ENCODE measurements around the gene SAMD9L. TPM values are rescaled to one million over a fixed set of nuclear protein-coding genes. Genes with fewer than 3 reads are reported as not detected.
"Not testable (repeated sequence)": the region's sequence is repeated elsewhere in the genome, so short reads cannot be mapped to it uniquely, and the experiment has no call there.

The SAMD9L gene
- total RNA-seq, 3 donors from 2014 or later, result 3.3 to 8.1 (median 4.1) TPM

DNA sequence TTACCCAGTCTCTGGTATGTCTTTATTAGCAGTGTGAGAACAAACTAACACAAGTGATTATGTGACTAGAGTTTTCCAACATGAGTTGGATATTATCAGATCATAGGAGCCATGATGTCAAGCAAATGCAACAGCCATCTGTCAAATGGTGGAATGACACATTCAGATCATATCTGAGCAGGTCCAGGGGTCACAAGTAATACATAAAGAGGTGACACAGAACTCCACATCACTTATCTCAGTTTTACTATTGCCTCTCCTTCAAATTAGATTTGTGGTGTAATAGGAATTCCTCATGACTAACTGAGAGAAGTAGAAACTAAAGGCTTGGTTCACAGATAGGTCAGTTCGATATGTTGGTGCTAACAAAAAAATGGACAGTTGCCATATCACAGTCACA is 12.2 kb upstream of the SAMD9L start:
- no peaks in the 10 kb centered on the region for H3K27me3 Mint-ChIP-seq (ENCODE audit: low read depth)
- ATAC-seq (peak; percentile 73), DNase-seq (no peak)
- H3K4me3 Mint-ChIP-seq, result no peak overlapping the region
- no peaks in the 10 kb centered on the region for H3K36me3 Mint-ChIP-seq (ENCODE audit: insufficient read depth)
- peaks cover 7% of the 10 kb centered on the region for H3K4me1 Mint-ChIP-seq (ENCODE audit: low read depth)
- H3K9me3 Mint-ChIP-seq, result peaks cover 15% of the 10 kb centered on the region

DNA sequence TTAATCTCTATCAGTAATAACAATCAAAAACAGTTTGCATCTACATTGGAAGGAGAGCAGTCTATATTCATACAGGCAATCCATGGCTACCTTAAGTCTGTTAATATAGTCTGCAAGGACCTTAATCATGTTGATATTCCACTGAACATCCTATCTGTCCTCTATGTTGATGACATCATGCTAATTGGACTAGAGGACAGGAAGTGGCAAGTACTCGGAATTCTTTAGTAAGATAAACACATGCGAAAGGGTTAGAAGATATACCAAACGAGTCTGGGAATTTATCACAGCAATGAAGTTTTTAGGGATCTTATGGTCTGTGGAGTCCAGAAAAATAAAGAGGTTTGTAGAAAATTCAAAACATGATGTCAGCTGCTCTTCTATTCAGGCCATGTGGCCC is 11.3 kb upstream of the SAMD9L start:
- DNase-seq, result no peak
- peaks cover 2% of the 10 kb centered on the region for H3K4me1 Mint-ChIP-seq (ENCODE audit: low read depth)
- no peaks in the 10 kb centered on the region for H3K27me3 Mint-ChIP-seq (ENCODE audit: low read depth)
- H3K9me3 Mint-ChIP-seq, result peaks cover 15% of the 10 kb centered on the region
- ATAC-seq, result no peak
- H3K36me3 Mint-ChIP-seq (ENCODE audit: insufficient read depth), result no peaks in the 10 kb centered on the region
- no peak overlapping the region for H3K4me3 Mint-ChIP-seq

DNA sequence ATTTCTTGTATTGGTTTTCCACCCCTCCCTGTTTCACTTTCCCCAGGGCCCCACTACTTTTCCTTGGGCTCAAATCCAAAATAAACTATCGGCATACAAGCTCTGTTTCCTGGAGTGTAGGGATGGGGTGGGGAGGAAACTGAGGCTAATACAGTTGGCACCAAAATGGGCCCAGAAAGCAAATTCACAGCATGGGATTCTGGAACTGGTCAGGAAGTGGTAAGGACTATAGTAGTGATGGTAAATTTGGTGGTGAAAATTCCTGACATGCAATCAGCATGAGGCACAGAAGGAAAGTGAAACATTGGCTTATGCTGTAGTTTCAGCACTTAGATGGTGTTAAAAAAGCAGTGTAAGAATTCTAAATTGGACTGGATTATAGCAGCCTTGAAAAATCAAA is 8.7 kb upstream of the SAMD9L start:
- DNase-seq (no peak), ATAC-seq (no peak)
- Mint-ChIP-seq H3K4me1 (ENCODE audit: low read depth) (peaks cover 2% of the 10 kb centered on the region), H3K36me3 (ENCODE audit: insufficient read depth) (no peaks in the 10 kb centered on the region), H3K27me3 (ENCODE audit: low read depth) (no peaks in the 10 kb centered on the region), H3K9me3 (peaks cover 7% of the 10 kb centered on the region), H3K4me3 (no peak overlapping the region)

GRCh38 chr7:93150200-93150835 is 2.1 kb upstream of the SAMD9L start:
- Mint-ChIP-seq H3K27me3 (ENCODE audit: low read depth) (no peaks in the 10 kb centered on the region), H3K9me3 (no peaks in the 10 kb centered on the region), H3K4me3 (no peak overlapping the region), H3K4me1 (ENCODE audit: low read depth) (peaks cover 32% of the 10 kb centered on the region), H3K36me3 (ENCODE audit: insufficient read depth) (peaks cover 9% of the 10 kb centered on the region)
- DNase-seq (no peak), ATAC-seq (no peak)

- peaks cover 16% of the 10 kb centered on the region for H3K36me3 Mint-ChIP-seq (ENCODE audit: insufficient read depth)
- H3K4me3 Mint-ChIP-seq, result peak overlapping the region; percentile 88
- ATAC-seq, result no peak
- H3K4me1 Mint-ChIP-seq (ENCODE audit: low read depth), result peaks cover 39% of the 10 kb centered on the region
- H3K27me3 Mint-ChIP-seq (ENCODE audit: low read depth), result no peaks in the 10 kb centered on the region
- no peak for DNase-seq
- H3K9me3 Mint-ChIP-seq, result no peaks in the 10 kb centered on the region
Measured at GRCh38 chr7:93148727-93149126, 542 bp upstream of the SAMD9L start.

DNA sequence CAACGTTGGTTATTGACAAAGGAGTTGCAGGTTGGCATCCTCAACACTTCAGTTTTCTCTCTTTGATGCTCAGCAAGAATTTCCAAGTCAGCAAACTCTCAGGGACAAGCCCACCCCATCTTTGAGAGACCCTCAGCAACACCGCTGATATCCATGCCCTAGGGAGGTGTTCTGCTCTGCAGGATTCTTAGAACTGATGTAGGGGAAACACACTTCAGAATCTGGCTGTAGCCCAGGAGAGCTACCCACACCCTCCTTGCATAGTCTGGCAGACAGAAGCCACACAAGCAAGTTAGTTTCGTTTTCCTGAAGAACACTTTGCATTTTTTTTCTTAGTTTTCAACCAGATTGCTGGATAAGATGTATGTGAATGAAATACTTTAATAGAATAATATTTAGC is 822 bp downstream of the SAMD9L start:
- DNase-seq, result peak; percentile 11
- Mint-ChIP-seq H3K4me1 (ENCODE audit: low read depth) (peaks cover 42% of the 10 kb centered on the region), H3K36me3 (ENCODE audit: insufficient read depth) (peaks cover 27% of the 10 kb centered on the region), H3K27me3 (ENCODE audit: low read depth) (no peaks in the 10 kb centered on the region), H3K4me3 (peak overlapping the region; percentile 88), H3K9me3 (no peaks in the 10 kb centered on the region)
- ATAC-seq, result peak; percentile 79

DNA sequence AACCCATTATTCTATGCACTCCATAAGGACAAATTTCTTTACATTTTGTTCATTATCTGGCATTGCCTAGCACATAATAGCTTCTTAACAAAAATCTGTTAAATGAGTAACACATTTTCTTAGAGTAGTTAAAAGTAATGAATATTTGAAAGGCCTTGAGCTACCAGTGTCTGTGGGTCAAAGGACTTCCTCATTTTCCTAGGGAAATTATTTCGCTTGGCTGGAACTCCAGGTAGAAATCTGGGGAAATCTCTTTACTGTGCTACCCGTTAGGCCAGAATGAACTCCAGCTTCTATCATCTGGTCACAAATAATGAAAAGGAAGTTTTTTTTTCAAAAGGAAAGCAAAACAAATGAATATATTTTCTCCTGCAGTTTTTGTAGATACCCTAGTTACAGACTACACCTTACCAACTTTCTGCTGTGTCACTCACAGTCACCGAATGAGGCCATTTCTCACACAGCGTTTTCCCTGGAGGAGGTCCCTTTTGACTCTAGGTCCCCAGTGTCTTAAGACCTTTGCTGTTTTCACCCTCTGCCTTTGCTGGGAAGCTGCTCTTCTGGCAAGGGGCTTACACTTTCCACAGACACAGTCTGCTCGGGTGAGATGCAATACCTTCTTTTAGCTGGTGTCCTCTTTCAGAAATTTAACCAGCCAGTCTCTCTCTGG is 1.6 kb downstream of the SAMD9L start:
- Mint-ChIP-seq H3K4me1 (ENCODE audit: low read depth) (peaks cover 42% of the 10 kb centered on the region), H3K4me3 (peak overlapping the region; percentile 88), H3K36me3 (ENCODE audit: insufficient read depth) (peaks cover 27% of the 10 kb centered on the region), H3K9me3 (no peaks in the 10 kb centered on the region), H3K27me3 (ENCODE audit: low read depth) (no peaks in the 10 kb centered on the region)
- ATAC-seq (no peak), DNase-seq (no peak)

- Mint-ChIP-seq H3K9me3 (no peaks in the 10 kb centered on the region), H3K36me3 (ENCODE audit: insufficient read depth) (peaks cover 27% of the 10 kb centered on the region), H3K4me3 (peak overlapping the region; percentile 65), H3K27me3 (ENCODE audit: low read depth) (no peaks in the 10 kb centered on the region), H3K4me1 (ENCODE audit: low read depth) (peaks cover 42% of the 10 kb centered on the region)
- no peak for ATAC-seq
- DNase-seq, result no peak
Measured at GRCh38 chr7:93146036-93146435, 2.1 kb downstream of the SAMD9L start.

- H3K27me3 Mint-ChIP-seq (ENCODE audit: low read depth), result no peaks in the 10 kb centered on the region
- H3K36me3 Mint-ChIP-seq (ENCODE audit: insufficient read depth), result peaks cover 27% of the 10 kb centered on the region
- peaks cover 41% of the 10 kb centered on the region for H3K4me1 Mint-ChIP-seq (ENCODE audit: low read depth)
- DNase-seq, result no peak
- H3K9me3 Mint-ChIP-seq, result no peaks in the 10 kb centered on the region
- no peak overlapping the region for H3K4me3 Mint-ChIP-seq
- ATAC-seq, result no peak
Measured at GRCh38 chr7:93145354-93145753, 2.8 kb downstream of the SAMD9L start.

DNA sequence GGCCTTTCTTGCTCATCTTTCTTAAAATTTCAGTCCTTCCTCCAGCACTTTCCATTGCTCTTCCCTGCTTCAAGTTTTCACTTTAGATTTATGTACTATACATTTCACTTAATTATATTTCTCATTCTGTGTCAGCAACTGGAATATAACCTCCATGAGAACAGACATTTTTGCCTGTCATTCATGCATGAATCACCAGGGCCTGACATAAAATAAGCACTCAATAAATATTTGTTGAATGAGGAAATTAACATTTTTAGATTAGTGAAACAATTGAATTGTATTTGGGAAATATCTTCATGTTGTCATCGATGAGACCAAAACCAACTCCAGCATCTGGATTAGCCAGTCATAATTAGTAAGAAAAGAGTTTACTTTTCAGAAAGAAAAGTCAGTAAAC is 6.1 kb downstream of the SAMD9L start:
- Mint-ChIP-seq H3K4me1 (ENCODE audit: low read depth) (peaks cover 27% of the 10 kb centered on the region), H3K36me3 (ENCODE audit: insufficient read depth) (peaks cover 40% of the 10 kb centered on the region), H3K9me3 (peaks cover 6% of the 10 kb centered on the region), H3K27me3 (ENCODE audit: low read depth) (no peaks in the 10 kb centered on the region), H3K4me3 (no peak overlapping the region)
- DNase-seq (no peak), ATAC-seq (no peak)

- H3K4me1 Mint-ChIP-seq (ENCODE audit: low read depth), result peaks cover 14% of the 10 kb centered on the region
- H3K4me3 Mint-ChIP-seq, result no peak overlapping the region
- no peak for DNase-seq
- H3K9me3 Mint-ChIP-seq, result peaks cover 16% of the 10 kb centered on the region
- no peaks in the 10 kb centered on the region for H3K27me3 Mint-ChIP-seq (ENCODE audit: low read depth)
- no peak for ATAC-seq
- peaks cover 47% of the 10 kb centered on the region for H3K36me3 Mint-ChIP-seq (ENCODE audit: insufficient read depth)
Measured at GRCh38 chr7:93140582-93141191, 7.5 kb downstream of the SAMD9L start.

DNA sequence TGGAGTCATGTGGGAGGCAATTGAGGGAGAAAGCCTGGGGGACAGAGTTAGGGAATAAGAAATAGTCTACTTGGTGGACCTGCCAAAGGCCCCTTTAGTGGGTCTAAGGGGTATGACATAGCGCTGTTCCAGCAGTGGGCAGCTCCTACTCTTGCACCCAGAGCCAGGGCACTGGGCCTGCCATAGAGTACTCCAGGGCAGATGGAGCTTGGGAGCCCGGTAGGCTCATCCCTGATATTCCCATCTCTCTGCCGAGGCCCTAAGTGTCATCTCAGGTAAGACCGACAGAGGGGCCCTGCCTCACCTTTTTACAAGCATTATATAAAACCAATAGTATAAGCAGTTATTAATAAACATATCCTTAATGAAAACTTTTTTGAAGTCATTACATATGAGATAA is 9.6 kb downstream of the SAMD9L start:
- ATAC-seq (no peak), DNase-seq (no peak)
- Mint-ChIP-seq H3K4me1 (ENCODE audit: low read depth) (peaks cover 4% of the 10 kb centered on the region), H3K9me3 (peaks cover 38% of the 10 kb centered on the region), H3K4me3 (no peak overlapping the region), H3K36me3 (ENCODE audit: insufficient read depth) (peaks cover 53% of the 10 kb centered on the region), H3K27me3 (ENCODE audit: low read depth) (no peaks in the 10 kb centered on the region)

DNA sequence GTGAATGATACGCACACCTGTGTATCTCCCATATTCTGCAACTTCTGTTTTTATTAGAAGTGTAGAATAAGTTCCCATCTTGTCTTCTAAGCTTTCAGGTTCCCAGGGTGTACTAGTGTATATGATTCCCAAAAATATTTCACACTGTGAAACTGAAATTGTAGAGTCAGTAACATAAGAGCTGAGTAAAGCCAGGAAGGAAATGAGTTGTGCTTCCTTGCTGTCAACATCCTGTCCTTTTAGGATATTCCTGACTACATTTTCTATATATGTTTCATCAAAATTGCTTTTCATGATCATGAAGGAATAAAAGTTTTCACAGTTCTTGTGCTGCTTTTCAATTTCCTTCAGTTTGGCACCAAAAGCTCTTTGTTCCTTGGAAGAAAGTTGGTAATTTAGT is 15.2 kb downstream of the SAMD9L start:
- Mint-ChIP-seq H3K27me3 (ENCODE audit: low read depth) (no peaks in the 10 kb centered on the region), H3K4me3 (no peak overlapping the region), H3K9me3 (peaks cover 72% of the 10 kb centered on the region)

GRCh38 chr7:93132216-93132615 is 16.0 kb downstream of the SAMD9L start:
- no peaks in the 10 kb centered on the region for H3K27me3 Mint-ChIP-seq (ENCODE audit: low read depth)
- H3K9me3 Mint-ChIP-seq, result peaks cover 72% of the 10 kb centered on the region
- no peak for ATAC-seq
- peaks cover 33% of the 10 kb centered on the region for H3K36me3 Mint-ChIP-seq (ENCODE audit: insufficient read depth)
- H3K4me3 Mint-ChIP-seq, result no peak overlapping the region
- no peak for DNase-seq
- H3K4me1 Mint-ChIP-seq (ENCODE audit: low read depth), result no peaks in the 10 kb centered on the region

More for the DNA sequence above, 15.2 kb downstream of the SAMD9L start:
- no peaks in the 10 kb centered on the region for H3K4me1 Mint-ChIP-seq (ENCODE audit: low read depth)
- H3K36me3 Mint-ChIP-seq (ENCODE audit: insufficient read depth), result peaks cover 38% of the 10 kb centered on the region
- ATAC-seq (no peak), DNase-seq (no peak)

GRCh38 chr7:93126954-93127353 is 21.2 kb downstream of the SAMD9L start:
- Mint-ChIP-seq H3K9me3 (peaks cover 70% of the 10 kb centered on the region), H3K36me3 (ENCODE audit: insufficient read depth) (peaks cover 16% of the 10 kb centered on the region)
- not testable (repeated sequence) for H3K27me3 Mint-ChIP-seq (ENCODE audit: low read depth); DNase-seq; H3K4me1 Mint-ChIP-seq (ENCODE audit: low read depth); ATAC-seq; H3K4me3 Mint-ChIP-seq
